Endometrial microvascular endothelial cells (primary cell): ENCODE results near the gene PAQR8. TPM values are rescaled to one million over a fixed set of nuclear protein-coding genes. Genes with fewer than 3 reads are reported as not detected.

Experiments
- in situ Hi-C: cut with HindIII; loops from 2 replicates; pipeline ENCODE4 v1.10.0; 2017; ENCODE audit warnings: low sequenced_read_pairs, low pct_unique_long_range_greater_than_20kb; ENCODE audit errors: inconsistent ontology term
- total RNA-seq: library from RNA; depleted of rRNA; stranded (reverse); fragments of >200 nt; gene quantifications from one replicate; pipeline ENCODE4 v1.2.3, GENCODE V29; 2015; ENCODE audit errors: inconsistent ontology term

The PAQR8 gene
- total RNA-seq, 1 donor from 2014 or later: 19.0 TPM

DNA sequence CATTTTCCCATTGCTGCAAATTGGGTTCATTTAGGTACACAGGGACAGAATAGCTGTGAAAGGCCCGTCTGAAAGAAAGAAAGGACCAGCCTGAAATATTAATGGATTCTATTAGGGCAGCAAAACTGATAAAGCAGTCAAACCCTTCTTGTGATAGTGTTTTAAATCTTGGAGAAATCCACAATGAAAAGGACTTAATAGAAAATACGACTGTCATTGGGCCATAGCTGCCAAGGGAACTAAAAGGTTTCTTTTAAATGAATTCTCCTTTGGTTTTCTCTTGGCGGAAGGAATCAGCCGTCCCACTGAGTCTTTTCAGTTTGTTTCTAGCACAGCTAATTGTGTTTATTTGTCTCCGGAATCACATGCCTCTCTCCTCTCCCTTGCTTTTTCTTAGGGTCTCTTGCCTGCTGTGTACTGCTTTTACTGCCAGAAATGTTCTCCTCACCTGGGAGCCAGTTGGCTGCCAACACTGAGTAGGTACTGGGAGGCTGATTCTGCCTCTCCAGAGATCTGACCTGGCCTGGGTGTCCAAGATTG, 11.3 kb downstream of the PAQR8 start:
- in situ Hi-C loops: no loop called here

DNA sequence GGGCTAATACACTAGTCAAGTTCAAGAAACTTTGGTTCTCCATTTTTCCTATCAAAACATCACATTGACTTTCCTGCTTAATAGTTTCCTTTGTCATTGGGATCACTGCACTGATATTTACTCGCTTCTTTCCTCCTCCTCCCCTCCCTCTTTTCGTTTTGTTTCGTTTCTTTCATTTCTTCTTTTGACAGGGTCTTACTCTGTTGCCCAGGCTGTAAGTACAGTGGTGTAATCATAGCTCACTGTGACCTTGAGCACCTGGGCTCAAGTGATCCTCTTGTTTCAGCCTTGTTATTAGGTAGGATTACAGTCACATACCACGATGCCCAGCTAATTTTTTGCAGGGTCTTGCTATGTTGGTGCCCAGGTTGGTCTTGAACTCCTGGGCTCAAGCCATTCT, 12.3 kb downstream of the PAQR8 start:
- in situ Hi-C loops: no loop called here

DNA sequence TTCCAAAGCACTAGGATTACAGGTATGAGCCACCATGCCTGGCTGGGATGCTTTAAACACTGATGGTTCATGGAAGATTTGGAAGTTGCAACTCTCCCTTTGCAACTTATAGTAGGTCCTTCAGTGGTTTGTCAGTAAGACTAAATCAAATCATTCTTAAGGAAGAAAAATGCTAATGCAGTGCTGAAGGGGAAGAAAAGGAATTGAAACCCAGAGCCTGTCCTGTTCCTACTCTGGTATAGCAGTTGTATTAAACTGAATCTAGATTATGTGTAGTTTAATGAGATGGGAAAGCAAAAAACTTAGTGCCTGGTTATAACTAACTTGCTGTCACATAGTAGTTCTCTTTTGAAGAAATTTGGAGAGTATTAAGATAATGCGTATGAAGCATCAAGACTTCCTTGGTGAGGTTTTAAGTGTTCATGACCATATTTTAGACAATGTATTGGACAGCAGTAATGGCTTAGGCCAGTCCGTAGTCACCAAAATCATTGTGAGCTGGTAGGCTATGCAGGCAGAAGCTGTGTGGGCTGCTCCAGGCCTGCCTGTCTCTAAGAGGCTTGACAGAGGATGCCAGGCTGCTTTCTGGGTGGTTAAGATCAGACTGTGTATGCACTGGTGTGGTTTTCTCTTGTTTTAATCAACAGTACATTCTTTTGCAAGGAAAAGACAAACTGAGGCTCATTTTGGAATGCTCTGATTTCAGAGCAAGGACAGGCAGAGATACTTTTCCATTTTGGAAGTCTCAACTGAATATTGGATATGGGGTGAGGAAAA, 14.0 kb downstream of the PAQR8 start:
- in situ Hi-C loops: loop anchor here (25.0 kb wide), 1 partner anchor 89 kb away; the partner anchor contains the start of gene MCM3

DNA sequence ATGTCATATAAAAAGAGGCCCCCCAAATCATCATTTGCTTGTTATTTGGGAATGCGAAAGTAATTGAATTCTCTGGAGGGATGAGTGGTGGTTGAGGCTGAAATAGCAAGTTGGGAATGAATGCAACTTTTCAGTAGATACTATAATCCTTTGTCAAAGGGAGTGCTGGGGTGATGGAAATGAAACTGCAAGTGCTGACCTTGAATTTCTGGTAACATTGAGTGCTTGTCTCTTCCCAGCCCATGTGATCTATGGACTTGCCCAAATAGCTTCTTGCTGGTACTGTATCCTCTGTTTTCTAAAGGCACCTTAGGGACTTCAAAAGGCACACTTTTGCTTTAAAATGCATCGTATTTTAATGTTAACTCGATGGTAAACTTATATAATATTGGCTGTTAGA, 14.8 kb downstream of the PAQR8 start:
- in situ Hi-C loops: loop anchor here (25.0 kb wide), 1 partner anchor 89 kb away; the partner anchor contains the start of gene MCM3

DNA sequence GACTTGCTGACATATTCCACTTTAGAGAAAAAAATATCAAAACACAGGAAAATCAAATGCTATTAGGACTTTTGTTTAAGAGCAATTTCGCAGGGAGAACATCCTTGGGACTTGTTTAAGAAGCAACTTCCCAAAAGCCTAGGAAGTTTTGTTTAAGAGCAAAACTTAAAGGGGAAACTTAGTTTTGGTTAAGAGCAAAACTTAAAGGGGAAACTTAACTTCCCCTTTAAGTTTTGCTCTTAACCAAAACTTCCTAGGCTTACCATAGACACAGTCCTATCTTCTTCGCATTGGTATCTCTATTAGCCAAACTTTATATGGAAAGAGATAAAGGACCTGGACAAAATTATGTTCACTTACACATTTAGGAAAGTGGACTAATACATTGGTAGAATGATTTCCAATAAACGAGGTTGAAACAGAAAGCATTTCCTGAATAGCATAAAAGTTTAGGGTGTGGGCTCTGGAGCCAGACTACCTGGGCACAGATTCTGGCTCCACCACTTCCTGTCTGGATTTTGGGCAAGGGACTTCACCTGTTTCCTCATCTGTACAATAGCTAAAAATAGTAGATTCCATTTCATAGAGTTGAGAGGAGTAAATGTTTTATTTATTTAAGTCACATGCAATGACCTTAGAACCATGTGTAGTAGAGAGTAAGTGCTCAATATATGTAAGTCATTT, 15.7 kb downstream of the PAQR8 start:
- in situ Hi-C loops: loop anchor here (25.0 kb wide), 1 partner anchor 90 kb away; the partner anchor contains the start of gene MCM3

DNA sequence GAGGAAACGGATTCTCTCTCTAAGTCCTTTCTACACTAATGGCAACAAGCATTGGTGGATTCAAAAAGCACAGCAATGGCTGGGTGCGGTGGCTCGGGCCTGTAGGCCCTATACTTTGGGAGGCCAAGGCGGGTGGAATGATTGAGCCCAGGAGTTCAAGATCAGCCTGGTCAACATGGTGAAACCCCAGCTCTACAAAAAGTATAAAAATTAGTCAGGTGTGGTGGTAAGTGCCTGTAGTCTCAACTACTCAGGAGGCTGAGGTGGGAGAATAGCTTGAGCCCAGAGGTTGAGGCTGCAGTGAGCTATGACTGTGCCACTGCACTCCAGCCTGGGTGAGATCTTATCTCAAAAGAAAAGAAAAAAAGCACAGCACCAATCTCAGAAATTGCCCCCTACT, 19.3 kb downstream of the PAQR8 start:
- in situ Hi-C loops: loop anchor here (25.0 kb wide), 1 partner anchor 94 kb away; the partner anchor contains the start of gene MCM3

DNA sequence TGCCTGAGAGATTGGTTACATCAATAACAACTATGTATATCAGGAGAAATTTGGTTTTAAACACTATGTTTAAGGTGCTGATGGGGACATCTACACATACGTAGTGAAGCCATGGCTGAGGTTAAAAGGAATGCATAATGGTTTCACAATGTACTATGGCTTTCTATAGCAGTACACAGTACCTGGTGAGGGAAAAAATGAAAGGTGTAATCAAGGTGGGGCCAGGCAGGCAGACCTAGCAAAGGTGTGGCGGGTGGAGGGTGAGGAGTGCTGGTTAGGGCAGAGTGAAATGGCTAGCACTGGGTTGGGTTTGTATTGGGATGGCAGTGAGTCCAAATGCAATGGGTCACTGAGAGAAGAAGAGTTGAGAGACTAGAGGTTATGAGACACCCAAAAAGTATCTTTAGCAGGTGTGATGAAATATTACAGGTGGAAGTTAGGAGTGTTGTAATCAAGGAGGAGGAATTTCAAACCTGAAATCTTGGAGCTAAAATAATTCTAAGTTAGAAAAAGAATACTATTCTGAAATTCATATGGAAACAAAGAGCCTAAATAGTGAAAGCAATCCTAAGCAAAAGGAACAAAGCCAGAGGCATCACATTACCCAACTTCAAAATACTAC, 22.3 kb downstream of the PAQR8 start:
- in situ Hi-C loops: loop anchor here (25.0 kb wide), 1 partner anchor 97 kb away; the partner anchor contains the start of gene MCM3

DNA sequence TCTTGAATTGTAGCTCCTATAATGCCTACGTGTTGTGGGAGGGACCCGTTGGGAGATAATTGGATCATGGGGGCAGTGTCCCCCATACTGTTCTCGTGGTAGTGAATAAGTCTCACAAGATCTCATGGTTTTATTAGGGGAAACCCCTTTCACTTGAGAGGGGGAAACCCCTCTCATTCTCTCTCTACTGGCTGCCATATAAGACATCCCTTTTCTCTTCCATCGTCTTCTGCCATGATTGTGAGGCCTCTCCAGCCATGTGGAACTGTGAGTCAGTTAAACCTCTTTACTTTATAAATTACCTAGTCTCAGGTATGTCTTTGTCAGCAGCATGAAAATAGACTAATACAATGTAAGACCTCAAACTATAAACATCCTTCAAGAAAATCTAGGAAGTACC, 23.1 kb downstream of the PAQR8 start:
- in situ Hi-C loops: loop anchor here (25.0 kb wide), 1 partner anchor 98 kb away; the partner anchor contains the start of gene MCM3

DNA sequence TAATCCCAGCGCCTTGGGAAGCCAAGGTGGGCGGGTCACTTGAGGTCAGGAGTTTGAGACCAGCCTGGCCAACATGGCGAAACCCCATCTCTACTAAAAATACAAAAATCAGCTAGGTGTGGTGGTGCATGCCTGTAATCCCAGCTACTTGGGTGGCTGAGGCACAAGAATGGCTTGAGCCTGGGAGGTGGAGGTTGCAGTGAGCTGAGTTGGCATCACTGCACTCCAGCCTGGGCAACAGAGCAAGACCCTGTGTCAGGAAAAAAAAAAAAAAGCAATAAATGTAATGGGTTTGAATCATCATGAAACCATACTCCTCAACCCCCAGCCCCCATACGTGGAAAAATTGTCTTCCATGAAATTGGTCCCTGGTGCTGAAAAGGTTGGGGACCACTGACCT, 26.2 kb downstream of the PAQR8 start:
- in situ Hi-C loops: loop anchor here (25.0 kb wide), 1 partner anchor 101 kb away; the partner anchor contains the start of gene MCM3

DNA sequence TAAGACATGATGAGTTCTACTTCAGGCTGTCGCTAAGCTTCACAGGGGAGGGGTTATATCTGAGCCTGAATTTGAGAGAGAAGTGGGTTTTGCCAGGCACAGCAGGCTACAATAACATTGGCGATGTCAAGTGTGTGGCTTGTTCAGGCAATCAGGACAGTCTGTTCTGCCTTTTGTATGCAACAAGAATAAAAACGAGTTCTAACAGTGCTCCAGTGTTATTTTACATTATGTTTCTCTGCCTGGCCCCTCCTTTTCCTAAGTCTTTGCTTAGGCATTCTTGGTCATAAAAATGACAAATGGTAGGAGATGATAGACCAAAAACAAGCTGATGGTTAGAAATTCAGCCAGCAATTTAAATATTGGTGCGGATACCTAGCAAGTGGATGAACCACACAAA, 26.8 kb downstream of the PAQR8 start:
- in situ Hi-C loops: loop anchor here (25.0 kb wide), 1 partner anchor 101 kb away; the partner anchor contains the start of gene MCM3

DNA sequence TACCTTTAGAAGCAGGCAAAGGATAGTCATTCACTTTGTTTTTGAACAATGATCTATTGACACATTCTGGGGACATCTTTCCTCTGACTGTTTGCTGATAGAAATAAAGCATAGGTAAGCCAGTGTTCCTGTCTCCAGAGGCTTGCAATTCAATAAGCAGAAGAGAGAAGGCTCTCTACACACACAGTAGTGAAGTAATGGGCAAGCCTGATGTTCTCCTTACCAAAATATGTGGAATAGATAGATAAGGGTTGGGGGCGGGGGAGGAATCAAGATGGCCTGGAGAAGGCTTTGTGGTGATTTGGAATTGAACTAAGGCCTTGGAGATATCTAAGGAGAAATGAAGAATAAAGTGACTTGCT, 27.3 kb downstream of the PAQR8 start:
- in situ Hi-C loops: loop anchor here (25.0 kb wide), 1 partner anchor 102 kb away; the partner anchor contains the start of gene MCM3

DNA sequence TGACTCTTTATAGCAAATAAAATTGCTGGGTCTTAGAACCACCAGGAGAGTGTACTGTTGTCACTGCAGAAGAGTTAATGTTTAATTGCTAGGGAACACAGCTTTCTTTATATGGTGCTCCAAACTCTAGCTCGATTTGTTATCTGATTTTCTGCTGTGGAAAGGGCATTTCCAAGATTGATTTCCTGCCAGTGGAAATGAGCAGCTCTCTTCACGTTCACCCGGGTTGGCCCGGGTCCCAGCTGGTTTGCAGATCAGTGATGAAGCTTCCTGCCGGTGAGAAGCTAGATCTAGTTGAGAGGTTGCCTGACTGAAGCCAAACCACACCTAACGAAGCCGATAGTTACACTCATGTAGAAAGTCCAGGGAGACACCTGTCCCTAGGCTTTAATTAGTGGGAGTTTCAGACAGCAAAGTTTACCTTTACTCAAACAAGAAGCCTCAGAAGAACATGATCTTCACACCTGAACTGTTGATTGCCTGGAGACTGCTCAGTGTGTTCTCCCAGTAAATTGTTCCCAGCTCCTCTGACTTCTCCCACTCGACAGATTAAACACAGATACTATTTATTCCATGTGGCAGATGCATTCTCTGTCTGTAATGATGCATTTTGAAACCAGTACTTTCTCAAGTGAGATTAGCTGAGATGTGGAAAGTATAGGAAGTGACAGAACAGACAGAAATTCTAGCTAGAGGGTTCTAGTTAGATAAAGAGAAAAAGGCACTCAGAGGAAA, 27.8 kb downstream of the PAQR8 start:
- in situ Hi-C loops: loop anchor here (25.0 kb wide), 1 partner anchor 102 kb away; the partner anchor contains the start of gene MCM3

DNA sequence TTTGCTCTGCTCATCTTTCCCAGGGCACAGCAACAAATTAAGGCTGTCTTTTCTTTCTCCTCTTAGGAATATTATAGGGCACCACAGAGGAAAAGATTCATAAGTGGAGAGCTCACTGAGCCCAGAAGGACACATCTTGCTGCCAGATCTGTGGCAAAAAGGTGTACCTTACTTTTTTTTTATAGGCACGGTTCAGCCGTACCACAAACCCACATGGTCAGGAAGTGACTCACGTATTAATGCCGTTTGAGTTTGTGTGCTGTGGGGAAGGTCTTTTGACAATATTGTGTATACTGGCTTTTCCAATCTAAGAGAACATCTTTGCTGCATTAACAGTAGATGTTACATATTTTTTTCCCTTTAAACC, 28.4 kb downstream of the PAQR8 start:
- in situ Hi-C loops: loop anchor here (25.0 kb wide), 1 partner anchor 103 kb away; the partner anchor contains the start of gene MCM3

DNA sequence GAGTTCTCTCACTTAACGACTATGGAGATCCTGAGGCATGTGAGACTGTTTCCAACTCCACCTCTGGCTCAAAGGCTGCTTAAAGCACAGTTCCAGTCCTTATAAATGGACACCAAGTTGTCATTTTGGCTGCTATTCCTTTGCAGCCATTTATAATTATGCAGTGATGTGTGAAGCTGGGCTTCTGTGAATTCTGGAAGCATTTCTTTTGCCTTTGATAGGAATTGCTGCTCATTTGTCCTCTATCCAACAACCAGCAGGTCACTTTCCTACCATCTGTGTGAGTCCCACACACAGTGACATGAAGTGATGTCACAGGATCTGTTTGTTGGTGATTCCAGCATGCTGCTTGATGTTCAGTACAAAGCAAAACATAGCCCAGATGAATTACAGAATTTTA, 29.6 kb downstream of the PAQR8 start:
- in situ Hi-C loops: loop anchor here (25.0 kb wide), 1 partner anchor 104 kb away; the partner anchor contains the start of gene MCM3

DNA sequence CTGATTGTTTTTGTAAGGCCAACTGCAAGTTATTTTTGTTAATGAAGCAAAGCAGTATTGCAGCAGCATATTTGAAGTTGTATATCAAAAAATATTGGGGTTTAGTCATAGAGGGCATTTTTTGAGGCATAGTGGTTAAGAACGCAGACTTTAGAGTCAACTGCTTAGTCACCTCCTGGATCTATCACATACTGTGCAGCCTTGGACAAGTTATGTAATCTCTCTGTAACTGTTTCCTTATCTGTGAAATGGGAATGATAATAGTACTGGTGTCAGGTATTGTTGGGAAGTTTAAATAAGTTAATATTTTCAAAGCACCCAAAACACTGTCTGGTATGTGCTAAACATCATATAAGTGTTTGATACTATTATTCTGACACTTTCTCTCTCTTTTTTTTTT, 31.0 kb downstream of the PAQR8 start:
- in situ Hi-C loops: loop anchor here (25.0 kb wide), 1 partner anchor 106 kb away; the partner anchor contains the start of gene MCM3

DNA sequence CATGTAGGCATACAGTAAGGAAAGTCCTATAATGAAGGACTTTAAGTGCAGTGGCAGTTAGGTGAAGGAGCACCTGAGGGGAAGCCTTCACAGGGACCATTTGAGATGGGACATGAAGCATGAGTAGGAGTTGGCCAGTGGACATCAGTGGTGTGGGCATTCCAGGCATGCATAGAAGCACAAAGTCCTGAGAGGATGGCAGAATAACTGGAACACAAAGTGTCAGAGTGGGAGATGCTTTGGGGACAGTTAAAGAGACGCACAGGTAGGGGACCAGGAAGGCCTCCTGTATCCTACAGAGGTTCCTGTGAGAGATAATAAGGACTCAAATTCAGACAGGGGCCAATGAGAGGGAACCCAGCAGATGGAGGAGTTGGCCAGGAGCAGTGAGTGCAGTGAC, 31.8 kb downstream of the PAQR8 start:
- in situ Hi-C loops: loop anchor here (25.0 kb wide), 1 partner anchor 106 kb away; the partner anchor contains the start of gene MCM3

DNA sequence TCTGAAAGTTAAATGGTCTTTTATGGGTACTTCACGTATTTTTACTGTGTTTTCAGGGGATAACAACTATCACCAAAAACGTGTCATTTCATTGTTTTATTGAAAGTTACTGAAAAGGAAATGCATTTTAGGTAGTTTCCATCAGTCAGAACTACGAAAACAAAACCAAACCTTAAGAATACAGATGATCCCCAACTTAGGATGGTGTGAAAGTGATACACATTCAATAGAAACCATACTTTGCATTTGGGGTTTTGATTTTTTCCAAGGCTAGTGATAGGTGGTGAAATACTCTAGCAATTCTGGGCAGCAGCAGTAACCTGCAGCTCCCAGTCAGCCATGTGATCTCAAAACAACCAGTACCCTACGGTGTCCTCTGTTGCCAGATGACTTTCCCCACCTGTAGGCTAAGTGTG, 32.3 kb downstream of the PAQR8 start:
- in situ Hi-C loops: loop anchor here (25.0 kb wide), 1 partner anchor 107 kb away; the partner anchor contains the start of gene MCM3

DNA sequence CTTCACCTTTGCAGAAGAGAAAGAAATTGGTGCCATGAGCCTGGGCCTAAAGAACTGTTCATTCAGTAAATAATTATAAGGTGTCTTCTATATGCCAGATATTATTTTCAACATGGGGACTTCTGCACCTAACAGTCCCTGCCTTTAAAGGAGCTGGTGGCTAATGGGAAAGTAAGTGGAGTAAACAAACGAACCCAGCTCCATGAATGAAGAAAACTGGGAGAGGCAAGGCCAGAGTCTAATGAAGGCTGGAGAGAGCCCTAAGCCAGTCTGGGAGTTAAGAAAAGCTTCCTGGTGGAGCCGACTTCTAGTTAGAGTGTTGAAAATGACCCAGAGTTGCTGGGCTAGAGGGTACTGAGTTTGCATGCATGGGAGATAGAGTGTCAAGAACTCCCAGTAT, 34.0 kb downstream of the PAQR8 start:
- in situ Hi-C loops: loop anchor here (25.0 kb wide), 1 partner anchor 109 kb away; the partner anchor contains the start of gene MCM3
